Gastroesophageal sphincter (tissue), 4 donors: ENCODE results near the gene INTU. TPM values are rescaled to one million over a fixed set of nuclear protein-coding genes. Genes with fewer than 3 reads are reported as not detected.

ENCODE experiments used
- ATAC-seq: fragments of 150-250 bp; one replicate; pipeline ENCODE4 v1.9.1; 2016; ENCODE audit warnings: mild to moderate bottlenecking, moderate library complexity
- H3K27ac ChIP-seq, 4 donors: fragments of 200-600 bp; sonication (generic) in 3 of 4; 1 replicate in 3 of 4; 2 replicates in 1 of 4; pipeline ENCODE4 v1.5.1; 2016 to 2019
- H3K27me3 ChIP-seq: fragments of 200-600 bp; sonication (generic); one replicate; pipeline ENCODE4 v1.5.1; 2019
- H3K36me3 ChIP-seq, 2 donors: fragments of 200-600 bp; sonication (generic); one replicate each; pipeline ENCODE4 v1.5.1; 2019; ENCODE audit warnings: control low read depth in 1 of 2
- H3K4me1 ChIP-seq, 3 donors: fragments of 200-600 bp; sonication (generic); 1 replicate in 2 of 3; 2 replicates in 1 of 3; pipeline ENCODE4 v1.5.1; 2016 to 2019; ENCODE audit warnings: control low read depth in 2 of 3
- H3K4me3 ChIP-seq, 2 donors: fragments of 200-600 bp; sonication (generic); one replicate each; pipeline ENCODE4 v1.5.1; 2019; ENCODE audit warnings: mild to moderate bottlenecking in 1 of 2, moderate library complexity in 1 of 2
- H3K9me3 ChIP-seq, 3 donors: fragments of 200-600 bp; sonication (generic); one replicate each; pipeline ENCODE4 v1.5.1; 2017 to 2019; ENCODE audit warnings: control low read depth in 2 of 3
- CTCF ChIP-seq, 4 experiments: fragments of 200-600 bp in 2 of 4; fragments of 450-650 bp in 2 of 4; sonication (generic) in 1 of 4; IDR thresholded peaks; one replicate each; pipeline ENCODE4 v1.5.1; 2017 to 2019; ENCODE audit warnings: antibody characterized with exemption in 4 of 4, mild to moderate bottlenecking in 2 of 4, moderate library complexity in 2 of 4
- EP300 ChIP-seq: sonication (generic); formaldehyde crosslinking; IDR thresholded peaks from one replicate; pipeline ENCODE4 v1.6.1; 2017; ENCODE audit warnings: antibody characterized with exemption, mild to moderate bottlenecking
- POLR2A ChIP-seq, 2 donors: fragments of 450-650 bp; IDR thresholded peaks; one replicate each; pipeline ENCODE4 v1.6.1; 2017; ENCODE audit warnings: antibody characterized with exemption in 2 of 2, mild to moderate bottlenecking in 2 of 2, moderate library complexity in 1 of 2
- POLR2AphosphoS5 ChIP-seq: sonication (generic); formaldehyde crosslinking; IDR thresholded peaks from one replicate; pipeline ENCODE4 v1.6.1; 2017; ENCODE audit warnings: antibody characterized with exemption
- WGBS, 2 donors: methylation state at CpG; one replicate each; pipeline ENCODE4 v1.1.5; 2018; ENCODE audit warnings: low coverage in 1 of 2; 5-methylcytosine and 5-hydroxymethylcytosine counted together
- total RNA-seq, 4 donors: library from RNA; depleted of rRNA; stranded (reverse); fragments of >200 nt; gene quantifications; one replicate each; pipeline ENCODE4 v1.1.0, GENCODE V29; 2016

INTU gene
- total RNA-seq, 4 donors from 2014 or later, result 4.5 to 21.8 (median 14.3) TPM

GRCh38 chr4:127667116-127667515 is 34.4 kb downstream of the INTU start:
- no peak for ATAC-seq
- H3K9me3 ChIP-seq, result no peaks in the 10 kb centered on the region
- no peak for TF ChIP-seq CTCF (IDR thresholded peaks at IDR 0.05)
- TF ChIP-seq POLR2AphosphoS5, result no peak
- WGBS, 2 donors, result 77 to 79% methylated on average over 2 of the region's 2 CpGs
- no peak overlapping the region for H3K27ac ChIP-seq
- peaks cover 0 to 5% of the 10 kb centered on the region in 2 donors for H3K36me3 ChIP-seq
- H3K27me3 ChIP-seq, result no peaks in the 10 kb centered on the region
- no peak overlapping the region for H3K4me3 ChIP-seq
- no peaks in the 10 kb centered on the region for H3K4me1 ChIP-seq

- H3K27me3 ChIP-seq, result no peaks in the 10 kb centered on the region
- H3K4me3 ChIP-seq, result no peak overlapping the region
- H3K27ac ChIP-seq, result no peak overlapping the region
- H3K9me3 ChIP-seq, result no peaks in the 10 kb centered on the region
- peaks cover 0 to 5% of the 10 kb centered on the region in 2 donors for H3K36me3 ChIP-seq
- H3K4me1 ChIP-seq, result no peaks in the 10 kb centered on the region
- no peak for ATAC-seq
- no peak for TF ChIP-seq POLR2A (IDR thresholded peaks at IDR 0.05)
- no peak for TF ChIP-seq POLR2AphosphoS5
- no peak for TF ChIP-seq CTCF (IDR thresholded peaks at IDR 0.05)
- no peak for TF ChIP-seq EP300
- 79 to 97% methylated on average over 2 of the region's 2 CpGs for WGBS, 2 donors
Observed at GRCh38 chr4:127667772-127668171, 35.0 kb downstream of the INTU start.

- Histone ChIP-seq H3K4me1 (no peaks in the 10 kb centered on the region), H3K4me3 (no peak overlapping the region), H3K27me3 (no peaks in the 10 kb centered on the region), H3K27ac (no peak overlapping the region), H3K36me3 (no peaks in the 10 kb centered on the region), H3K9me3 (no peaks in the 10 kb centered on the region)
- TF ChIP-seq EP300 (no peak), POLR2AphosphoS5 (no peak), POLR2A (IDR thresholded peaks at IDR 0.05) (no peak), CTCF (IDR thresholded peaks at IDR 0.05) (no peak)
- ATAC-seq, result no peak
- 63 to 70% methylated on average over 2 of the region's 2 CpGs for WGBS, 2 donors
Observed at GRCh38 chr4:127668770-127669169, 36.0 kb downstream of the INTU start.

GRCh38 chr4:127669691-127670090 is 36.9 kb downstream of the INTU start:
- 76 to 93% methylated on average over 1 of the region's 1 CpG for WGBS, 2 donors
- no peaks in the 10 kb centered on the region for H3K27me3 ChIP-seq
- no peak overlapping the region for H3K4me3 ChIP-seq
- TF ChIP-seq EP300 (no peak), CTCF (IDR thresholded peaks at IDR 0.05) (no peak), POLR2A (IDR thresholded peaks at IDR 0.05) (no peak), POLR2AphosphoS5 (no peak)
- H3K27ac ChIP-seq, result no peak overlapping the region
- H3K9me3 ChIP-seq, result no peaks in the 10 kb centered on the region
- H3K4me1 ChIP-seq, result no peaks in the 10 kb centered on the region
- no peak for ATAC-seq
- peaks cover 0 to 8% of the 10 kb centered on the region in 2 donors for H3K36me3 ChIP-seq

- 67 to 100% methylated on average over 2 of the region's 2 CpGs for WGBS, 2 donors
Observed at GRCh38 chr4:127672111-127672510, 39.4 kb downstream of the INTU start.

More at GRCh38 chr4:127672111-127672510, 39.4 kb downstream of the INTU start:
- Histone ChIP-seq H3K4me3 (no peak overlapping the region), H3K27me3 (no peaks in the 10 kb centered on the region), H3K27ac (no peak overlapping the region), H3K4me1 (no peaks in the 10 kb centered on the region), H3K9me3 (no peaks in the 10 kb centered on the region), H3K36me3 (peaks cover 0 to 24% of the 10 kb centered on the region in 2 donors)
- no peak for TF ChIP-seq CTCF (IDR thresholded peaks at IDR 0.05)
- TF ChIP-seq POLR2AphosphoS5, result no peak
- TF ChIP-seq EP300, result no peak
- no peak for TF ChIP-seq POLR2A (IDR thresholded peaks at IDR 0.05)
- ATAC-seq, result no peak
